ENCODE data around the gene DUSP23.

DNA sequence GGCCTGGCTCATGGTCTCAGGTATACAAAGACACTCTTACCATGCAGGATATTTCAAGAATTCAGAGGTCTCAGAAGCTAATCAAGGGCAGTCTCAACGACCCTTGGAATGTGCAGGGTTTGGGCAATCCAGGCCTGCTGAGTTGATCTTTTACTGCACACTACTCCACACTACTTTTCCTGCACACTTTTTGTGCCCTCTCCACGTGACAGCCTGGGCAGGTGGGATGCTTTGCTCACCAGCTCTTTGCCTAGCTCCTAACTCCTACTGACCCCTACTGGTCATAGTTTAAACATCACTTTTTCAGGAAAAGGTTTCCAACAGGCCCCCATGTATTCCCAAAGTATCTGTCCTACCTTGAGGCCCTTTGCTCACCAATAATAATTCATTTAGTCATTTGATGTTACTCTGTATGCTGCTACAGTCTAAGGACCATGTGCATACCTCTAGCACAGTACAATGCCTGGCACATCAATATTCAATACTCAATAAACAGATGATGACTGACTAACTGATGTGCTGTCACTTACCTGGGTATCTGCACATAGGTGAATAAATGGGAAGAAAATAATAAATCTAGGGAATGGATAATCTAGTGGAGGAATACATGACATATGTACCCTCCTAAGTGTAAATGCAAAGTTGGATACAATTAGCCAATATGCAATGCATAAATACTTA lies 9.6 kb downstream of the DUSP23 start:
- TF ChIP-seq POLR2A (IDR thresholded peaks at IDR 0.05; ENCODE audit: low read length) (no peak), GATA1 (IDR thresholded peaks at IDR 0.05; ENCODE audit: low read depth, low read length) (no peak)

Data from erythroblast (primary cell).